ENCODE data around the gene BTRC.

Gene BTRC

DNA sequence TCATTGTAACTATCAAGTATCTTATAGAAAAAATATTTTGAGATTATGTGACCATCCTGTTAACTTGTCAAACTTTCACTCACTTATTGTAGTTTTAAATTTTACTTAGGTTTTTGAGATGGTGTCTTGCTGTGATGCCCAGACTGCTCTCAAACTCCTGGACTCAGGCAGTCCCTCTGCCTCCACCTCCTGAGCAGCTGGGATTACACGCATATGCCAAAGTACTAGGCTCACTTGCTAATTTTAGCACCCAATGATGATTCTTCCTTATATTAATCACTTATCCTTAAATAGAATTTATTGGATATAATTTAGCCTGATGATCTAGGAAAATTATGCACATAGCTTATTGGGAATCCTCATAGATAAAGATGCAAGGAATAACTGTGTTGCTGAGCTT lies 104.9 kb downstream of the BTRC start:
- H3K36me3 Mint-ChIP-seq = no peaks in the 10 kb centered on the region
- no peaks in the 10 kb centered on the region for H3K9me3 Mint-ChIP-seq (ENCODE audit: low read depth)
- peaks cover 8% of the 10 kb centered on the region for H3K4me1 Mint-ChIP-seq (ENCODE audit: low read depth)
- H3K27ac Mint-ChIP-seq = no peak overlapping the region
- H3K27me3 Mint-ChIP-seq = no peaks in the 10 kb centered on the region
- H3K4me3 Mint-ChIP-seq = no peak overlapping the region

DNA sequence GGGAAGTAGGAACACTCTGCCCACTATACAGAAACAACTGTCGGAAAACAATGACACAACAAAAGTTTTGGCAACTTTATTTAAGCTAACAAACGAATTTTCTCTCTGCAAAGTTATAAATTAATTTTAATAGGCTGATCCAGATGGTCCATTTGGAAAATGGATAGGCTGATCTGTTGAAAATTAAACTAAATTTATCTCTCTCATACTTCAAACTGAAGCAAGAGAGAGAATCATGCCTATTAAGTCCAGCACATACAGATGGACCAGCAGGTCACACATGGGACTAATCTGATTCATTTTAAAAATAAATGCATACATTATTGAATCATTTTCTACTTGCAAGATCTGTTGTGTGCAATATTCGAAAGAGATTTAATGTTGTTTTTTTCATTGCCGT lies 110.1 kb downstream of the BTRC start:
- Mint-ChIP-seq H3K4me1 (ENCODE audit: low read depth) (peaks cover 7% of the 10 kb centered on the region), H3K27me3 (no peaks in the 10 kb centered on the region), H3K4me3 (no peak overlapping the region), H3K36me3 (no peaks in the 10 kb centered on the region), H3K27ac (no peak overlapping the region), H3K9me3 (ENCODE audit: low read depth) (no peaks in the 10 kb centered on the region)

- Mint-ChIP-seq H3K9me3 (ENCODE audit: low read depth) (no peaks in the 10 kb centered on the region), H3K4me3 (no peak overlapping the region), H3K36me3 (no peaks in the 10 kb centered on the region), H3K4me1 (ENCODE audit: low read depth) (peaks cover 7% of the 10 kb centered on the region), H3K27ac (no peak overlapping the region), H3K27me3 (no peaks in the 10 kb centered on the region)
These were observed 110.6 kb downstream of the BTRC start for GRCh38 chr10:101464599-101464998.

DNA sequence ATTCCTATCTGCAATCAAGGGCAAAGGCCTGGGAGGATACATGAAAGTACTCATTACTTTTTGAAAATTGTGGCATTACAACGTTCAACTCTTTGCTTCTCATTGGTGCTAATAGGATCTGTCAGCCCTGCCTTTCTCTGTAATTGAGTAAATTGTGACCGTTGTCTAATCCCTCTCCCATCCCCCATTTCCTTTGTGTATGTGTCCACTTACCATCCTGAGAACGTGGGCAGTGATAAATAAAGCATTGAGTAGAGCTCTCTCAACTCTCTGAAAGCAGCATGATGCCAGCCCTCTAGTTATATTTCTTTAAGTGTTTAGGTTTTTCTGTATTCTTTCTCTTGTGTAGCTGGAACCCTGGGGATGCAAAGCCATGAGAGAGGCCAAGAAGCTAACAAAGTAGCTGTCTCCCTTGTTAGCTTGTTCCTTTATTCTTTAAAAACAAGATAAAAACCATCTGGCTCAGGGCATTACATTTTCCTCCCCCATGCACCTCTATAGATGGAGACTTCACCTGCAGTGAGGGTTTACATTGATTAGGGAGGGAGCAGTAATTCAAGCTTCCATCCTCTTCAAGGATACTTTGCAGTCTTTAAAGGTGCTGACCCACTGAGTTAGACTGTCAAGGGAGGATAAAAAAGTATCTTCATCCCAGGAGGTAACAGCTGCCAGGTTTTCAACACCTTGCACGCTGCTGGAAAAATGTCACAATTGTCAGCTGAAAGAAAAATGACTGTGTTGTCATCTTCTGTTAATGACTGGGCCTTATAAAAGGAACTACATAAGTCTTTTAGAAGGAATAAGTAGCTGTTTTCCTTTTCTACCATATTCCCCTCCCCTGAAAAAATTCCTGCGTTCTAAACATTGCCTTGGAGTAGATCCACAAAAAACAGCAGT lies 112.3 kb downstream of the BTRC start:
- Mint-ChIP-seq H3K27me3 (no peaks in the 10 kb centered on the region), H3K4me3 (no peak overlapping the region), H3K9me3 (ENCODE audit: low read depth) (no peaks in the 10 kb centered on the region), H3K36me3 (no peaks in the 10 kb centered on the region), H3K4me1 (ENCODE audit: low read depth) (peaks cover 7% of the 10 kb centered on the region), H3K27ac (no peak overlapping the region)

DNA sequence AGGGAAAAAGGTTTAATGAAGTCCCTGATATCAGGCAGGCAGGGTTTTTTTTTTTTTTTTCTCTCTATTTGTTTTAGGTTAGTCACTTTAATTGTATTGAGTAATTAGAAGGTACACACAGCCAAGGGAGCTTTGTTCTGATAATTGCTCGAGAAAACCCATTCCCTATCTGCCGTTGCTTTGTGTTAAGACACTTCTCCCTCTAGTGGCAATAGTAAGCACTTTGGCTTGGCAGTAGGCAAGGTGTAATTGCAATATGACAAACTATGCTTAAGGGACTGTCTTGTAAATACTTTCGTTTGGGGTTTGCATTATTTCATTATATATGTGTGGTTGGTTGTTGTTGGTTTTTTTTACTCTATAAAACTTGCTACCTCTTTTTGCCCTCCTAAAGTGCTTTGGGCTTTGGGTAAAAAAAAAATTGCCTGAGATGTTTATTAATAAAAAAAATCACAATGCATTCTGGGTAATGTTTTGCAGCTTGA lies 113.4 kb downstream of the BTRC start:
- H3K36me3 Mint-ChIP-seq = no peaks in the 10 kb centered on the region
- H3K27ac Mint-ChIP-seq = no peak overlapping the region
- no peaks in the 10 kb centered on the region for H3K9me3 Mint-ChIP-seq (ENCODE audit: low read depth)
- H3K4me3 Mint-ChIP-seq = no peak overlapping the region
- no peaks in the 10 kb centered on the region for H3K27me3 Mint-ChIP-seq
- peaks cover 7% of the 10 kb centered on the region for H3K4me1 Mint-ChIP-seq (ENCODE audit: low read depth)

DNA sequence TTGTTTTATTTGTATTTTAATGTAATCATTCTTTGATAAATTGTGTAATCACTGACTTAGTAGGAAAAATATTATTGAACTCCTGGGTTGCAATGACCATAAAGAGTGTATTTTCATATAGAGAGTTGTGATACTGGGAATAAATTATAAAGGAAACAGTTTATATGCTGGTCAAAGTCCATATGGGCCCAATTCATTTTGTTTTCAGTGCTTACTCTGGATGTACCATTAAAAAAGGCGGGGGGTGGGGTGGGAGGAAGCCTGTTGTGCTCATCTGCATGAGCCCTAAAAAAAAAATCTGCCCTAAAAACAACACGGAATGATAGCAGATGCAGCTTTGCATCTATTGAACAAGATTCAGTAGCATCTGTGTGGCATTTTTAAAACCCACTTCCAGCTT lies 114.2 kb downstream of the BTRC start:
- H3K4me1 Mint-ChIP-seq (ENCODE audit: low read depth) = peaks cover 7% of the 10 kb centered on the region
- H3K4me3 Mint-ChIP-seq = no peak overlapping the region
- H3K9me3 Mint-ChIP-seq (ENCODE audit: low read depth) = no peaks in the 10 kb centered on the region
- no peak overlapping the region for H3K27ac Mint-ChIP-seq
- no peaks in the 10 kb centered on the region for H3K36me3 Mint-ChIP-seq
- no peaks in the 10 kb centered on the region for H3K27me3 Mint-ChIP-seq

GRCh38 chr10:101476383-101476782 lies 122.4 kb downstream of the BTRC start:
- H3K27me3 Mint-ChIP-seq = no peaks in the 10 kb centered on the region
- no peak overlapping the region for H3K4me3 Mint-ChIP-seq
- H3K4me1 Mint-ChIP-seq (ENCODE audit: low read depth) = peaks cover 2% of the 10 kb centered on the region
- H3K27ac Mint-ChIP-seq = no peak overlapping the region
- H3K9me3 Mint-ChIP-seq (ENCODE audit: low read depth) = no peaks in the 10 kb centered on the region
- H3K36me3 Mint-ChIP-seq = peaks cover 12% of the 10 kb centered on the region

DNA sequence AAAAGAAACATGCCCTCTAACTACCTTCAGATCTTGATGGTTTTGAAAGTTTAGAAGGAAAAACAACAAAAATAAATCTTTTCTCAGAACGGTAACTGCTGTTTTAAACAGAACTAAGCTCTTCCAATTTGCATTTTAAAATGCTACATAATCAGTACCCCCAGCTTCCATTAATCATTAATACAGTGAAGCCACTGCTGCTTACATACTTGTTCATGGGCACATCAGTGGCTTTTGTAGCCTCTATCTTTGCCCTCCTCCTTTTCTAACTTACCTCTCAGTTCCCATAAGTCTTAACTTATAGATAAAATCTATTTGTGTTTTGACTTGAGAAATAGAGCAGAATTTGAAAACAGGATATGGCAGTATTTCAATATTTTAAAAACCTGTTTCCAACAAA lies 125.0 kb downstream of the BTRC start:
- H3K27ac Mint-ChIP-seq = no peak overlapping the region
- no peaks in the 10 kb centered on the region for H3K27me3 Mint-ChIP-seq

GRCh38 chr10:101481256-101481655 lies 127.3 kb downstream of the BTRC start:
- Mint-ChIP-seq H3K9me3 (ENCODE audit: low read depth) (no peaks in the 10 kb centered on the region), H3K4me1 (ENCODE audit: low read depth) (peaks cover 10% of the 10 kb centered on the region), H3K36me3 (peaks cover 24% of the 10 kb centered on the region), H3K27ac (no peak overlapping the region), H3K4me3 (no peak overlapping the region), H3K27me3 (no peaks in the 10 kb centered on the region)

More for the DNA sequence above, 125.0 kb downstream of the BTRC start:
- Mint-ChIP-seq H3K4me3 (no peak overlapping the region), H3K9me3 (ENCODE audit: low read depth) (no peaks in the 10 kb centered on the region), H3K4me1 (ENCODE audit: low read depth) (peaks cover 2% of the 10 kb centered on the region), H3K36me3 (peaks cover 20% of the 10 kb centered on the region)

DNA sequence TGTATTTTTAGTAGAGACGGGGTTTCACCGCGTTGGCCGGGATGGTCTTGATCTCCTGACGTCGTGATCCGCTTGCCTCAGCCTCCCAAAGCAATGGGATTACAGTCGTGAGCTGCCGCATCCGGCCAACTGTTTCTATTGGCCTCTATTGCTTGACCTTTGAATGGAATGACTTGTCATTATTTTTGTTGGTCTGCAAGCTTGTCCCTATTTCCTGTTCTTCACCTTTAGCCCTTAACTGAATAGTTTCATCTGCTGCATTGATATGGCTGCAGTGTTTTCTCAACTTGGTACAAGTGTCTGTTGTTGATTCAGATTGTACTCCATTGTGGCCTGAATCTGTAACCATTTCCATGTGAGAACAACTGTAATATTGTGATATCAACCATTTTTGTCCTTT lies 128.6 kb downstream of the BTRC start:
- no peak overlapping the region for H3K27ac Mint-ChIP-seq
- H3K36me3 Mint-ChIP-seq = peaks cover 24% of the 10 kb centered on the region
- no peaks in the 10 kb centered on the region for H3K9me3 Mint-ChIP-seq (ENCODE audit: low read depth)
- peaks cover 20% of the 10 kb centered on the region for H3K4me1 Mint-ChIP-seq (ENCODE audit: low read depth)
- no peaks in the 10 kb centered on the region for H3K27me3 Mint-ChIP-seq
- H3K4me3 Mint-ChIP-seq = no peak overlapping the region

DNA sequence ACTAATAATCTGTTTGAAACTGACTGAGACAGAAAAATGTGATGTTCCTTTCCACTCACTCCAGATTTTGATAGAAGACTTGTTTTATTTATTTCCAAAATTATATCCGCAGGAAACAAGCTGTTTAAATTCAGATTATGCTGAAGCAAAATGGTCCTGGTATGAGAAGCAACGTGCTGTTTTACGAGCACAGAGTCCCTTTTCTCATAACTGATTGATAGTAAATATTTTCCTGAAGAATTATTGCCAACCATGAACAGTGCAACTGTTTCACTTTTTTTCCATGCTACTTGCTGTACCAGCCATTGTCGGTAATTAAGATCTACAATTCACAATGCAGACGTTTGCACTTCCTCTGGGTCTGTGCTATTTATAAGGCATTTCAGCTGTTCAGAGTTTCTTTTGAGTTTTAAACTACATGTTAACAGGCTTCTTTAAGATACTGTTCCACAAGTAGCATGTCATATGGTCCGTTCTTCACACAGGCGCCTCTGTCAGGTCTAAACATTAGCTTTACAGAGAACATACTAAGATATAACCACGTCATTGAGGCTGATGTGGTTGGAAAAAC lies 130.3 kb downstream of the BTRC start:
- Mint-ChIP-seq H3K4me1 (ENCODE audit: low read depth) (peaks cover 18% of the 10 kb centered on the region), H3K4me3 (no peak overlapping the region), H3K27ac (no peak overlapping the region), H3K9me3 (ENCODE audit: low read depth) (no peaks in the 10 kb centered on the region), H3K36me3 (peaks cover 22% of the 10 kb centered on the region), H3K27me3 (no peaks in the 10 kb centered on the region)

DNA sequence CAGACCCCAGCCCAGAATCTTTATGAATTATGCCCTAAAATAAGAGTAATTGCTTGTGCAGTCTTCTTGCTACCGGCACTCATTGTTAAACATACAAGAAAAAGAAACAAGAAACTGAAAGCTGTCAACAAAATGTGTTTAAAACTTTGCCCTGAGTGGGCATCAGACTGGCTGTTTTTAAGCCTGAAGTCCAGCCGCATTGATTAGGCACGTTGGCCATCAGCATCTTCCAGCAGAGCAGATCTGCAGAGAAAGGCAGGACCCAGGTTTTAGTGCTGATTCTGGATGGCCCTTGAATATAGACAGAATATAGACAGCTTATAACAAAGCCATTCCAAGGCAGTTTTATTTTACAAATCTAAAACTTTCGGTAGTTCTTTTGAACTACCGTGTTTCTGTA lies 131.2 kb downstream of the BTRC start:
- no peaks in the 10 kb centered on the region for H3K27me3 Mint-ChIP-seq
- peaks cover 18% of the 10 kb centered on the region for H3K4me1 Mint-ChIP-seq (ENCODE audit: low read depth)
- H3K27ac Mint-ChIP-seq = no peak overlapping the region
- no peak overlapping the region for H3K4me3 Mint-ChIP-seq
- no peaks in the 10 kb centered on the region for H3K9me3 Mint-ChIP-seq (ENCODE audit: low read depth)
- H3K36me3 Mint-ChIP-seq = peaks cover 17% of the 10 kb centered on the region

- Mint-ChIP-seq H3K4me1 (ENCODE audit: low read depth) (peaks cover 18% of the 10 kb centered on the region), H3K36me3 (peaks cover 17% of the 10 kb centered on the region), H3K4me3 (no peak overlapping the region), H3K9me3 (ENCODE audit: low read depth) (no peaks in the 10 kb centered on the region), H3K27me3 (no peaks in the 10 kb centered on the region), H3K27ac (no peak overlapping the region)
These were observed 132.0 kb downstream of the BTRC start for GRCh38 chr10:101485681-101486554.

DNA sequence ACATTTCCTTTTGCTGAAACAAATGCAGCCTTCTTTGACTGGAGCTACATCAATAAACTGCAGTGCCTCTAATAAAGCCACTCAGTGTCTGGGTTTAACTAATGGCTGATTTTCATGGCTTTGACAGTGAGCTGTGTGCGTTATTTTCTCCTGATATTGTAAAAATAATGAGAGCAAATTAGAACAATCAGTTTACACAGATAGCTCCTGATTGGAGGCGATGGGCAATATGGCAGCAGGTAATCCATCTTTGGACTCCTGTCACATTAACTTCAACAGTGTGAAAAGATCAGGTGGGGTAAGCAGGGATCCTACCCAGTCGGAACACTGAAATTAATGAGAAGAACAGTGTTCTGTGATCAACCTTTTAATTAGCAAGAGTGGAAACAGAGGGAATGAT lies 133.4 kb downstream of the BTRC start:
- Mint-ChIP-seq H3K4me1 (ENCODE audit: low read depth) (peaks cover 18% of the 10 kb centered on the region), H3K4me3 (no peak overlapping the region), H3K9me3 (ENCODE audit: low read depth) (no peaks in the 10 kb centered on the region), H3K27ac (no peak overlapping the region), H3K27me3 (no peaks in the 10 kb centered on the region), H3K36me3 (peaks cover 10% of the 10 kb centered on the region)

DNA sequence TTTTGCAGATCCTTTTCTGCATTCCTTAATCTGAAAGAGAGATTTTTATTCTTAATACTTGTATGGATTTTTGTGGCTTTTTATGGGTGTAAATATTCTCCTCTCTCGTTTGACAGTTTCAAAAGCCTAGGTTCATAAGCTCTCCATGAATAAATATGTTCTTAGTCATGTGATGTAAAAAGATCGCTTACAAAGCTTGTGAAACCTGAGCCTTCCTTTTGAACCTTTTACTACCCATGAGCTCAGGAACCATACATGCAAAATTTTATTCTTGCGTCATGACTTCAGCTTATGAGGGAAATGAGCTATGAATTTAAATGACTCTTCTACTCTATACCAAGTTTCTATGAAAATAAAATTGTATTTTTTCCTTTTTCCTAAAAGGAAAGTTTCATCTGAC lies 135.4 kb downstream of the BTRC start:
- Mint-ChIP-seq H3K27me3 (no peaks in the 10 kb centered on the region), H3K27ac (no peak overlapping the region), H3K4me1 (ENCODE audit: low read depth) (peaks cover 18% of the 10 kb centered on the region), H3K36me3 (peaks cover 6% of the 10 kb centered on the region), H3K4me3 (no peak overlapping the region), H3K9me3 (ENCODE audit: low read depth) (no peaks in the 10 kb centered on the region)

All from activated naive CD8-positive, alpha-beta T cell (primary cell).